HEK293 (cell line): ENCODE measurements around the gene TMEM213.

ENCODE experiments used
- CTCF ChIA-PET: fragments of 350-600 bp; formaldehyde crosslinking; extraction: SDS; loops from one replicate; lab custom pipeline; 2021; ENCODE audit warnings: antibody characterized with exemption; lab: Yijun Ruan, JAX
- POLR2A ChIA-PET: fragments of 300-600 bp; formaldehyde crosslinking; extraction: SDS; loops from one replicate; lab custom pipeline; 2020; ENCODE audit warnings: antibody characterized with exemption, inconsistent platforms; lab: Yijun Ruan, JAX
- H3K27ac ChIP-seq: fragments of 200-500 bp; sonication (Bioruptor generic); 2 replicates; pipeline ENCODE4 v1.5.1; 2014; ENCODE audit warnings: low read depth, low read length, control low read depth, inconsistent platforms; ENCODE audit errors: extremely low read depth
- H3K36me3 ChIP-seq, 2 experiments: fragments of 200-500 bp in 1 of 2; sonication (Bioruptor generic) in 1 of 2; 1 replicate in 1 of 2; 2 replicates in 1 of 2; pipeline ENCODE4 v1.5.1; 2014 to 2017; ENCODE audit warnings: inconsistent platforms in 2 of 2, low read length in 2 of 2; ENCODE audit not compliant: control insufficient read depth in 2 of 2, insufficient read depth in 1 of 2
- H3K4me1 ChIP-seq: fragments of 200-500 bp; sonication (Bioruptor generic); 2 replicates; pipeline ENCODE4 v1.5.1; 2014; ENCODE audit warnings: mild to moderate bottlenecking, low read length, inconsistent platforms; ENCODE audit not compliant: control insufficient read depth, insufficient read depth
- H3K4me3 ChIP-seq: 2 replicates; pipeline ENCODE4 v1.5.1; 2011; ENCODE audit warnings: low read depth, mild to moderate bottlenecking, control low read depth, low read length, moderate library complexity
- H3K9me3 ChIP-seq: fragments of 200-500 bp; sonication (Bioruptor generic); 2 replicates; pipeline ENCODE4 v1.5.1; 2014; ENCODE audit warnings: low read depth, low read length, inconsistent platforms; ENCODE audit not compliant: control insufficient read depth, insufficient read depth
- BCL11B ChIP-seq: fragments of 450-650 bp; formaldehyde crosslinking; IDR thresholded peaks from 2 replicates; pipeline ENCODE4 v1.5.1; 2016; ENCODE audit warnings: low read depth, missing biosample characterization, missing genetic modification characterization
- CTCF ChIP-seq: fragments of 450-650 bp; formaldehyde crosslinking; IDR thresholded peaks from 2 replicates; pipeline ENCODE4 v1.5.1; 2016; ENCODE audit warnings: missing biosample characterization, missing genetic modification characterization
- KLF8 ChIP-seq: fragments of 450-650 bp; formaldehyde crosslinking; IDR thresholded peaks from 2 replicates; pipeline ENCODE4 v1.5.1; 2016; ENCODE audit warnings: missing biosample characterization, missing genetic modification characterization
- RBAK ChIP-seq: fragments of 450-650 bp; formaldehyde crosslinking; IDR thresholded peaks from 2 replicates; pipeline ENCODE4 v1.5.1; 2016; ENCODE audit warnings: missing biosample characterization, missing genetic modification characterization
- REST ChIP-seq: fragments of 450-650 bp; formaldehyde crosslinking; IDR thresholded peaks from 2 replicates; pipeline ENCODE4 v1.5.1; 2016; ENCODE audit warnings: missing biosample characterization, missing genetic modification characterization
- SCRT2 ChIP-seq: fragments of 450-650 bp; formaldehyde crosslinking; IDR thresholded peaks from 2 replicates; pipeline ENCODE4 v1.5.1; 2016; ENCODE audit warnings: missing biosample characterization, missing genetic modification characterization
- ZBTB26 ChIP-seq: fragments of 450-650 bp; formaldehyde crosslinking; optimal IDR thresholded peaks from 2 replicates; pipeline ENCODE3; 2016; ENCODE audit warnings: missing biosample characterization, mild to moderate bottlenecking, missing genetic modification characterization
- ZNF169 ChIP-seq: fragments of 450-650 bp; formaldehyde crosslinking; IDR thresholded peaks from 2 replicates; pipeline ENCODE4 v1.5.1; 2016; ENCODE audit warnings: missing biosample characterization, missing genetic modification characterization
- ZNF184 ChIP-seq: fragments of 450-650 bp; IDR thresholded peaks from 2 replicates; pipeline ENCODE4 v1.5.1; 2018; ENCODE audit warnings: missing biosample characterization, mild to moderate bottlenecking, missing genetic modification characterization
- ZNF211 ChIP-seq: fragments of 450-650 bp; formaldehyde crosslinking; IDR thresholded peaks from 2 replicates; pipeline ENCODE4 v1.5.1; 2016; ENCODE audit warnings: low read depth, missing biosample characterization, missing genetic modification characterization
- ZNF223 ChIP-seq: fragments of 450-650 bp; formaldehyde crosslinking; IDR thresholded peaks from 2 replicates; pipeline ENCODE4 v1.5.1; 2016; ENCODE audit warnings: missing biosample characterization, missing genetic modification characterization
- ZNF274 ChIP-seq, 2 experiments: fragments of 200-500 bp in 1 of 2; fragments of 450-650 bp in 1 of 2; sonication (Bioruptor generic) in 1 of 2; formaldehyde crosslinking in 1 of 2; IDR thresholded peaks; 2 replicates each; pipeline versions ENCODE4 v1.5.1 to v1.6.1; 2014 to 2016; ENCODE audit warnings: borderline replicate concordance in 1 of 2, inconsistent platforms in 1 of 2, low read length in 1 of 2, missing biosample characterization in 1 of 2, missing genetic modification characterization in 1 of 2
- ZNF391 ChIP-seq: fragments of 450-650 bp; formaldehyde crosslinking; IDR thresholded peaks from 2 replicates; pipeline ENCODE4 v1.5.1; 2016; ENCODE audit warnings: low read depth, missing biosample characterization, missing genetic modification characterization, borderline replicate concordance
- ZNF394 ChIP-seq: fragments of 450-650 bp; formaldehyde crosslinking; IDR thresholded peaks from 2 replicates; pipeline ENCODE4 v1.5.1; 2016; ENCODE audit warnings: missing biosample characterization, missing genetic modification characterization, mild to moderate bottlenecking, moderate library complexity, borderline replicate concordance
- ZNF423 ChIP-seq: fragments of 450-650 bp; formaldehyde crosslinking; IDR thresholded peaks from 2 replicates; pipeline ENCODE4 v1.5.1; 2016; ENCODE audit warnings: missing biosample characterization, missing genetic modification characterization
- ZNF654 ChIP-seq: fragments of 450-650 bp; formaldehyde crosslinking; IDR thresholded peaks from 2 replicates; pipeline ENCODE4 v1.5.1; 2016; ENCODE audit warnings: low read depth, missing biosample characterization, missing genetic modification characterization
- ZNF664 ChIP-seq: fragments of 450-650 bp; formaldehyde crosslinking; IDR thresholded peaks from 2 replicates; pipeline ENCODE4 v1.5.1; 2016; ENCODE audit warnings: missing biosample characterization, missing genetic modification characterization

Gene TMEM213

GRCh38 chr7:138885383-138886147, 87.8 kb downstream of the TMEM213 start:
- Histone ChIP-seq H3K36me3 (peaks cover 0 to 10% of the 10 kb centered on the region in 2 experiments; a peak in 1 of 3 replicates), H3K4me1 (peaks cover 9% of the 10 kb centered on the region), H3K9me3 (no peaks in the 10 kb centered on the region), H3K27ac (no peak overlapping the region), H3K4me3 (no peak overlapping the region)
- ChIA-PET POLR2A (interaction anchor here (0.7 kb wide), 1 partner anchor 98 kb away, joined by 4 read pairs; no protein-coding TSS in a partner anchor), CTCF (interaction anchor here (0.9 to 2.3 kb wide), 14 partner anchors 8 to 132 kb away, joined by 3 to 20 read pairs (median 4); partner anchors contain the start of gene KIAA1549)
- TF ChIP-seq BCL11B (tag by site-specific recombination) (no peak), KLF8 (tag by site-specific recombination) (no peak), ZNF211 (tag by site-specific recombination) (no peak), ZNF169 (no peak), ZNF394 (tag by site-specific recombination) (no peak), ZNF423 (tag by site-specific recombination) (no peak), ZNF391 (no peak), RBAK (tag by site-specific recombination) (no peak), ZBTB26 (no peak), ZNF274 (IDR thresholded peaks at IDR 0.05; ENCODE audit: low read length) (no peak), ZNF274 (tag by site-specific recombination; IDR thresholded peaks at IDR 0.05; ENCODE audit: borderline replicate concordance) (no peak)

GRCh38 chr7:138886501-138886917, 88.7 kb downstream of the TMEM213 start:
- TF ChIP-seq ZNF654 (tag by site-specific recombination) (peak; percentile 57), CTCF (tag by site-specific recombination) (0 out of 2 replicates have a peak, but pooled peaks have one; percentile 24), ZNF664 (no peak), SCRT2 (tag by site-specific recombination) (0 out of 2 replicates have a peak, but pooled peaks have one; percentile 24), ZNF223 (tag by site-specific recombination) (no peak)
- CTCF ChIA-PET = interaction anchor here (0.6 to 2.3 kb wide), 24 partner anchors 9 to 1062 kb away, joined by 3 to 20 read pairs (median 3); partner anchors contain the start of gene KIAA1549
- Histone ChIP-seq H3K27ac (no peak overlapping the region), H3K4me1 (peaks cover 17% of the 10 kb centered on the region), H3K9me3 (no peaks in the 10 kb centered on the region), H3K4me3 (no peak overlapping the region), H3K36me3 (peaks cover 0 to under 1% of the 10 kb centered on the region in 2 experiments; a peak in 1 of 3 replicates)
- POLR2A ChIA-PET = interaction anchor here (0.7 kb wide), 1 partner anchor 97 kb away, joined by 4 read pairs; no protein-coding TSS in a partner anchor

GRCh38 chr7:138887085-138887710, 89.4 kb downstream of the TMEM213 start:
- no peaks in the 10 kb centered on the region for H3K36me3 ChIP-seq
- H3K9me3 ChIP-seq = no peaks in the 10 kb centered on the region
- no peak overlapping the region for H3K27ac ChIP-seq
- TF ChIP-seq REST (tag by site-specific recombination) = peak; percentile 81
- no peak for TF ChIP-seq ZNF184 (tag by site-specific recombination)
- peaks cover 23% of the 10 kb centered on the region for H3K4me1 ChIP-seq
- CTCF ChIA-PET = interaction anchor here (0.6 to 2.3 kb wide), 17 partner anchors 8 to 1061 kb away, joined by 3 to 20 read pairs (median 4); partner anchors contain the start of gene KIAA1549
- POLR2A ChIA-PET = no interaction called here
- no peak overlapping the region for H3K4me3 ChIP-seq
